Stimulated activated CD4-positive, alpha-beta T cell treated with anti-CD3 and anti-CD28 coated beads, Interleukin-4, amount 100 ng/mL, for 1 hour (primary cell): Measurements from ENCODE around the gene WNK1.

Experiments used
- DNase-seq: peaks from one replicate; pipeline ENCODE4 v3.0.0-alpha.2; 2020

Gene WNK1

DNA sequence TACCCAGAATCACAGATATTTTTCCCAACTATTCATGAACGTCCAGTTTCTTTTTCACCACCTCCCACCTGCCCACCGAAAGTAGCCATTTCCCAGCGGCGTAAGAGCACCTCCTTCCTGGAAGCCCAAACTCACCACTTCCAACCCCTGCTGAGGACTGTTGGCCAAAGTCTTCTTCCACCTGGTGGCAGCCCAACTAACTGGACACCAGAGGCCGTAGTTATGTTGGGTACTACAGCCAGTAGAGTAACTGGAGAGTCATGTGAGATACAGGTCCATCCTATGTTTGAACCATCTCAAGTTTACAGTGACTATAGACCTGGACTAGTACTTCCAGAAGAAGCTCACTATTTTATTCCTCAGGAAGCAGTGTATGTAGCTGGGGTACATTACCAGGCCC, 115.5 kb downstream of the WNK1 start:
- no peak for DNase-seq

DNA sequence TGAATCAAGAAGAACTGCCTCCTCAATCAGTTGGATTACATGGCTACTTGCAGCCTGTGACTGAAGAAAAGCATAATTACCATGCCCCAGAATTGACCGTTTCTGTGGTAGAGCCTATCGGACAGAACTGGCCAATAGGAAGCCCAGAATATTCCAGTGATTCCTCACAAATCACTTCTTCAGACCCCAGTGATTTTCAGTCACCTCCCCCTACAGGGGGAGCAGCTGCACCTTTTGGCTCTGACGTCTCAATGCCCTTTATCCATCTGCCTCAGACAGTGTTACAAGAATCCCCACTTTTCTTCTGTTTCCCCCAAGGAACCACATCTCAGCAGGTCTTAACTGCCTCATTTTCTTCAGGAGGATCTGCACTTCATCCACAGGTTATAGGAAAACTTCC, 116.3 kb downstream of the WNK1 start:
- no peak for DNase-seq

- no peak for DNase-seq
Measured at GRCh38 chr12:870378-870777, 118.0 kb downstream of the WNK1 start.

GRCh38 chr12:873954-874353, 121.6 kb downstream of the WNK1 start:
- no peak for DNase-seq

- no peak for DNase-seq
Measured at GRCh38 chr12:879641-880040, 127.3 kb downstream of the WNK1 start.

DNA sequence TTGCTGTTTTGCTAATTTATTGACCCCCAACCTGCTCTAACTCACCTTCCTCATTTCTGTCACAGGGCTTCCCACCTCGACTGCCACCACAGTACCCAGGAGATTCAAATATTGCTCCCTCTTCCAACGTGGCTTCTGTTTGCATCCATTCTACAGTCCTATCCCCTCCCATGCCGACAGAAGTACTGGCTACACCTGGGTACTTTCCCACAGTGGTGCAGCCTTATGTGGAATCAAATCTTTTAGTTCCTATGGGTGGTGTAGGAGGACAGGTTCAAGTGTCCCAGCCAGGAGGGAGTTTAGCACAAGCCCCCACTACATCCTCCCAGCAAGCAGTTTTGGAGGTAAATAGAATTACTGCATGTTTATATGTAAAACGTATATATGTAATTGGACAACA, 128.3 kb downstream of the WNK1 start:
- DNase-seq: no peak

DNA sequence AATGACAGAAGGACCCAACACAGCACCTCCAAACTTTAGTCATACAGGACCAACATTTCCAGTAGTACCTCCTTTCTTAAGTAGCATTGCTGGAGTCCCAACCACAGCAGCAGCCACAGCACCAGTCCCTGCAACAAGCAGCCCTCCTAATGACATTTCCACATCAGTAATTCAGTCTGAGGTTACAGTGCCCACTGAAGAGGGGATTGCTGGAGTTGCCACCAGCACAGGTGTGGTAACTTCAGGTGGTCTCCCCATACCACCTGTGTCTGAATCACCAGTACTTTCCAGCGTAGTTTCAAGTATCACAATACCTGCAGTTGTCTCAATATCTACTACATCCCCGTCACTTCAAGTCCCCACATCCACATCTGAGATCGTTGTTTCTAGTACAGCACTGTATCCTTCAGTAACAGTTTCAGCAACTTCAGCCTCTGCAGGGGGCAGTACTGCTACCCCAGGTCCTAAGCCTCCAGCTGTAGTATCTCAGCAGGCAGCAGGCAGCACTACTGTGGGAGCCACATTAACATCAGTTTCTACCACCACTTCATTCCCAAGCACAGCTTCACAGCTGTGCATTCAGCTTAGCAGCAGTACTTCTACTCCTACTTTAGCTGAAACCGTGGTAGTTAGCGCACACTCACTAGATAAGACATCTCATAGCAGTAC, 132.5 kb downstream of the WNK1 start:
- no peak for DNase-seq

DNA sequence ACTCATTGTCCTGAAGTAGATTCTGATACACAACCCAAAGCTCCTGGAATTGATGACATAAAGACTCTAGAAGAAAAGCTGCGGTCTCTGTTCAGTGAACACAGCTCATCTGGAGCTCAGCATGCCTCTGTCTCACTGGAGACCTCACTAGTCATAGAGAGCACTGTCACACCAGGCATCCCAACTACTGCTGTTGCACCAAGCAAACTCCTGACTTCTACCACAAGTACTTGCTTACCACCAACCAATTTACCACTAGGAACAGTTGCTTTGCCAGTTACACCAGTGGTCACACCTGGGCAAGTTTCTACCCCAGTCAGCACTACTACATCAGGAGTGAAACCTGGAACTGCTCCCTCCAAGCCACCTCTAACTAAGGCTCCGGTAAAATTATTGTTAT, 133.3 kb downstream of the WNK1 start:
- no peak for DNase-seq

DNA sequence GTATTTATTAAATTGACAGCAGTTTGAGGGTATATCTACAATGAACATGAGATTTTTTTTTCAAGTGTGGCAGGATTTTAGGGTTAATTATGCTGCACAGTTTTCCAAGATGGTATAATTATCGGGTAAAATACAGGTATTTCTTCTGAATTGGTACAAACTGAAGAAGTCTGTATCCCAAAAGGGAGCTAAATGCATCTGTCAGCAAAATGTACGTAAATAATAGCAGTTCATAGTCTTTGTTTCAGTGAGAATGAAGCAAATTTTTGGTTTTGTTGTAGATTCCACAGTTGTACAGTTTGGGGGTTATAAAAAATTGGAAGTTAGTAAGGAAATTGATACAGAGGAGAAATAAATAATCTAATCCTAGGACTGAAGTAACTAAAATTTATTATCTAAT, 133.8 kb downstream of the WNK1 start:
- no peak for DNase-seq

GRCh38 chr12:894226-894625, 141.8 kb downstream of the WNK1 start:
- no peak for DNase-seq

- DNase-seq: no peak
Measured at GRCh38 chr12:896031-896430, 143.7 kb downstream of the WNK1 start.

DNA sequence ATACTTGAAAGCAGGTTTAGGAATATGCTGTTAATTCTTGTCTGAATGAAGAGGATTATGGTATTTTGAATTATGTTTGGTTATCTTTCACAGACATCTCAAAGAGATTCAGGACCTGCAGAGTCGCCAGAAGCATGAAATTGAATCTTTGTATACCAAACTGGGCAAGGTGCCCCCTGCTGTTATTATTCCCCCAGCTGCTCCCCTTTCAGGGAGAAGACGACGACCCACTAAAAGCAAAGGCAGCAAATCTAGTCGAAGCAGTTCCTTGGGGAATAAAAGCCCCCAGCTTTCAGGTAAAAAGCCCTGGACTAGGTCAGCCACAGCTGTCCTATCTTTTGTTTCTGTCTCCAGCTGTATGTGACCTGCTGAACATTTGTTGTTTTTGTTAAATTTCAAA, 145.0 kb downstream of the WNK1 start:
- DNase-seq: no peak

DNA sequence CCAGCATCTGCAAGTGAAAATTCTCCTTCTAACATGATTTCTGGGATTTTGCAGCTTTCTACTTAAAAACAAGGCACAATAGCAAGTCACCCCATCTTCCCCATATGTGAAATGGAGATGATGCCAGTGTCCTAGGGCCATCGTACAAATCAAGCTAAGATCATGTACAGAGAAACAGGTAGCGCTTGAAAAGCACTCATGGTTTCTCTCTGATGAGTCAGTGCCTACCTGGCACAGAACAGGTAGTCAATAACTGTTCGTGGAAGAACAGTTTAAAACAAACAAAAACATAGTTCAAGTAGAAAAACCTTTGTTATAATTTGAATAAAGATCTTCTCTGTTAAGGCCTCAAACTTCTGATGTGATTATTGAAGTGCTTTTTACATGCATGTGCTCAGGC, 150.2 kb downstream of the WNK1 start:
- no peak for DNase-seq

GRCh38 chr12:903055-903454, 150.7 kb downstream of the WNK1 start:
- no peak for DNase-seq

GRCh38 chr12:904010-904414, 151.6 kb downstream of the WNK1 start:
- DNase-seq: no peak

DNA sequence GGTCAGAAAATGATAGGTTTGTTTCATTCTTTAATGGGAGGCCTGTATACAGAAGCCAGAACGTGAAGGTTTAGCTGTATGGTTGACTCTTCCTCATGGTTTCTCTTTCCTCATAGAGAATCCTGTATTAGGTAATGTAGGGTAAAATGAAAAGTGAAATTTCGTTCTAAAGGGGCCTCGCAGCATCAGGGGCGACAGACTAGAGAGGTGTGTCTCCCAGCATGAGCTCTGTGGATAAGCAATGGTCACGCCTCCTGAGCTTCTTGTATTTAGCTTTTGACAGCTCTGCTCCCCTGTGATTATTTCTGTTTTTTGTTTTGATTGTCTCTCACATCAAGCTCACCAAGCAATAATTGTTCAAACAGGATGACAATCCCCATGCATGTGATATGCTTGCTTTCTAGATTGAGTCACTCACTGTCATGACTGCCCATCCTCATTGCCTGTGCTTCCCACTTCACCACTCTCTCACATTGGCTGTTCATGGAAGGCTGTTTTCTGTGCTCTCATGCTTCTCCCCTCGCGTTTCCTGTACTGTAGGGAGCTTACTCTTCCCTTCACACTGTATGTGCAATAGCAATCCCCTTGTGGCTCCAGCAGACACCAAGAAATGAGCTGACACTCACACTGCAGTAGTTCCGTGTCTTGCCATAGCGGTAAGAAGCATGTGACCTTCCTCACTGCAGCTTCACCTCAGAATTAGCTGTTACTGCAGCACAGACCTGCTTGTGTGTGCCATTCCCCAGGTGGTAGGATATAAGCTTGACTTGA, 153.1 kb downstream of the WNK1 start:
- DNase-seq: no peak

- DNase-seq: no peak
Measured at GRCh38 chr12:906062-906585, 153.7 kb downstream of the WNK1 start.

DNA sequence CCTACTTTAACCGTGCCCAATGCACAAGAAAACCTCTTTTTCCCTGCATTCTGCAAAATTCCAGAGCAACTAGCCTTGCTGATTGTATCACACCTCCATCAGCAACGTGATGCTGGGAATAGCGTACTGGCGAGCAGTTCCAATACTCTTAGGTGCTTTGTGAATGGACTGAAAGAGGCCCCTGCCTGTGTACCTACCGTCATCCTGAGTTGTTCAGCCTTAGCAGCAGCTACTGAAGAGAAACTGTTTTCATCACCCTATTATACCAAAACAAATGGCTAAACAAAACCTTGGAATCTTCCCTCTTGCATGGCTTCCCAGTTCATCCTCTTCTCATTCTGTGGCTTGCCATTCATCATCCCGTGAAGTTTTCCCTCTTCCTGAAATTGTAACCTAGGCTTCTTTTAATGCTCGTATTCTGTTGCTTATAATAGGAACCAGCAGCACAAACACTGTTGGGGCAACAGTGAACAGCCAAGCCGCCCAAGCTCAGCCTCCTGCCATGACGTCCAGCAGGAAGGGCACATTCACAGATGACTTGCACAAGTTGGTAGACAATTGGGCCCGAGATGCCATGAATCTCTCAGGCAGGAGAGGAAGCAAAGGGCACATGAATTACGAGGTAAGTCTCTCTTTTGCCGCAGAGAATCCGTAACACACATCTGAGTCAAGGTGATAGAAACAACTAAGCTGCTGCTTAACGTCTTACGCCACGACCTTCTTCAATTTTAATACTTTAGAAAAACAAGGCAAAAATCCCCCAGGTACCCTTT, 155.2 kb downstream of the WNK1 start:
- DNase-seq: no peak

GRCh38 chr12:909861-910260, 157.5 kb downstream of the WNK1 start:
- DNase-seq: no peak

GRCh38 chr12:910416-910815, 158.0 kb downstream of the WNK1 start:
- no peak for DNase-seq

DNA sequence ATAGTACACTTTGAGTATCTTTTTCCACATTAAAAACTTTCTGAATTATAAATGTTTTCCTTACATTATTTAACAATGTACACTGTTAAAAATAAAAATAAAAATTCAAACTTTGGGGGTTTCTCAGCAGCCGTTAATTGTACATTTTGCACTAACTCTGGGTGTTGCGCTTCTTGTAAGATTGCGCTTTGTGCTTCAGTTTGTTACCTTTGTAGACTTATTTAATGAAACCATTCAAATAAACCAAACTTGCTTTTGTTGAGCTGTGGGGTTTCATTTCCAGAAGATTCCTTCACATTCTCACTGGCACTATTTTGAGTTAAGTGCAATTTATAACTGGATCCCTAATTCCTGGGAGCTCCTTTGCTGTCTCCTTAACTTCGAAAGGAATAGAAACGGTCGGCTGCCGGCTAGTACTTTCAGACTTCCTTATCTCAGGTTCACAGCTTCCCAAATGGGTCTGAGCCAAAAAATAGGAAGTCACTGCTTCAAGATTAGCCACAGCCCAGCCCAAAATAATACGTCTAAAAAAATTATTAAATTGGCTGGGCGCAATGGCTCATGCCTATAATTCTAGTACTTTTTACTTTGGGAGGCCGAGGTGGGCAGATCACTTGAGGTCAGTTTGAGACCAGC, 158.9 kb downstream of the WNK1 start:
- DNase-seq: no peak

DNA sequence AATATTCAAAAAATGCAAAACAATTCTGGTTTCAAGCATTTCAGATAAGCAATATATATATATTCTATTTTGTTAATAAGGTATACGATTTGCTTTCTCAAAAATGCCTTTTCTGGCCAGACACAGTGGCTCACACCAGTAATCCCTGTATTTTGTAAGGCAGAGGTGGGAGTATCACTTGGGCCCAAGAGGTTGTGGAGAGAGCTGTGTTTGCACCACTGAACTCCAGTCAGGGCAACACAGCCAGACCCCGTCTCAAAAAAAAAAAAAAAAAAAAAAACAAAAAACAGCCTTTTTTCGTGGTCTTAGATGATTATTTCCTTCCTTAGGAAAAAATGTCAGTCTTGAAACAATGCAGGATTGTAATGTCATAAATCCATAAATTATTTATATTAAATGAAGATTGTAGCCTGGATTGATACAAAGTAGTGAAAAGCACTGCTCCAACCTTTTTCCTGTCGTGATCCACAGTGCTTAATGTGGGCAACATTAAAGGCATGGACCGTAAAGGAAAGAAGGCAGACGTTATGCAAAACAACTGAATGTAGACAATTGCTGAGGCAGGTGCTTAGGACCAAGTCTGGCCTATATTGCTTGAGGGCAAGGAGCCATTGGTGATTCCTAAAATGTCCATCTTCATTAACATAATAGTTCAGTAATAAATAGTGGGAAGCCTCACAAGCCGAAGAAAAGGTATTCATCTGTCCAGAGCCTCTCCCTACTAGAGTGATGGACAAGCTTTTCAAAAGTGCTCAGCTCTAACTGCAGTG, 160.3 kb downstream of the WNK1 start:
- DNase-seq: no peak
